ENCODE results near the gene IPO13.

The IPO13 gene

DNA sequence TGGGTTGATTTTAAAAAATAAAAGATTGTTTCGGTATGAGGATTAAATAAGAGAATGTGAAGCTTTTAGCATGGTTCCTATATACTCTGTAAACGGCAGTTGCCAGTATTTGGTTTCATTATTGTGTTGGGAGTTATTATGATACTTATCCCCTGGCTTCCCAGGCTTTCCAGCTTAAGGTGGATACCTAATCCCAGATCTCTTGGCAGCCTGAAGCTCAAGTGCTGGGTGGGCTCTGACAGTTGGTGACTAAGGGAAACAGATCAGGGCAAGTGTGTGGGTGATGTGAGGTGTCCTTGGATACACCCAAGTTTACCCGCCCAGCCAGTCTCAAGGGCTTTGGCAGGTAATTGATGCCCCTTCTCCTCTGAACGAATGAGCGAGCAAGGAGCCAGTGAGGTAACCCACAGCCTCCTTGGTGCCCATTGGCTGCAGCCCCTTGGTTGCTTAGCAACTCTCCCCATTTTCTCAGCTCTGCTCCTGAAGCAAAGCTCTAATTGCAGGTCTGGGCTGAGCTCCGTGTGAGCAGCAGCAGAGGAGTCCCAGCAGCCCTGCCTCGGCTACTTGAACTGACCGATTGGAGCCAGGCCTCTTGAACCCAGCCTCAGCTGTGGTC is 6.1 kb downstream of the IPO13 start:
- no peak overlapping the region for H3K27ac ChIP-seq (ENCODE audit: low read length)
- peaks cover 15% of the 10 kb centered on the region for H3K79me2 ChIP-seq (ENCODE audit: insufficient read depth, low read length)
- peaks cover 23% of the 10 kb centered on the region for H4K20me1 ChIP-seq (ENCODE audit: insufficient read depth, low read length)
- H3K9ac ChIP-seq (ENCODE audit: low read depth, low read length): no peak overlapping the region
- no peak overlapping the region for H3K4me3 ChIP-seq (ENCODE audit: low read depth in 1 of 2, low read length in 2 of 2)
- H2AFZ ChIP-seq (ENCODE audit: low read depth, low read length): no peak overlapping the region
- H3K4me1 ChIP-seq (ENCODE audit: insufficient read depth, low read length): peaks cover 11% of the 10 kb centered on the region
- H3K36me3 ChIP-seq (ENCODE audit: insufficient read depth, low read length): peaks cover 34% of the 10 kb centered on the region
- TF ChIP-seq EZH2 (IDR thresholded peaks at IDR 0.05; ENCODE audit: borderline replicate concordance, low read depth, low read length, severe bottlenecking): no peak
- TF ChIP-seq, protein P1, sequence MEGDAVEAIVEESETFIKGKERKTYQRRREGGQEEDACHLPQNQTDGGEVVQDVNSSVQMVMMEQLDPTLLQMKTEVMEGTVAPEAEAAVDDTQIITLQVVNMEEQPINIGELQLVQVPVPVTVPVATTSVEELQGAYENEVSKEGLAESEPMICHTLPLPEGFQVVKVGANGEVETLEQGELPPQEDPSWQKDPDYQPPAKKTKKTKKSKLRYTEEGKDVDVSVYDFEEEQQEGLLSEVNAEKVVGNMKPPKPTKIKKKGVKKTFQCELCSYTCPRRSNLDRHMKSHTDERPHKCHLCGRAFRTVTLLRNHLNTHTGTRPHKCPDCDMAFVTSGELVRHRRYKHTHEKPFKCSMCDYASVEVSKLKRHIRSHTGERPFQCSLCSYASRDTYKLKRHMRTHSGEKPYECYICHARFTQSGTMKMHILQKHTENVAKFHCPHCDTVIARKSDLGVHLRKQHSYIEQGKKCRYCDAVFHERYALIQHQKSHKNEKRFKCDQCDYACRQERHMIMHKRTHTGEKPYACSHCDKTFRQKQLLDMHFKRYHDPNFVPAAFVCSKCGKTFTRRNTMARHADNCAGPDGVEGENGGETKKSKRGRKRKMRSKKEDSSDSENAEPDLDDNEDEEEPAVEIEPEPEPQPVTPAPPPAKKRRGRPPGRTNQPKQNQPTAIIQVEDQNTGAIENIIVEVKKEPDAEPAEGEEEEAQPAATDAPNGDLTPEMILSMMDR (IDR thresholded peaks at IDR 0.05; ENCODE audit: borderline replicate concordance, extremely low read depth, low read length, poor library complexity, severe bottlenecking): no peak
- DNase-seq: no peak
- no peaks in the 10 kb centered on the region for H3K9me3 ChIP-seq (ENCODE audit: insufficient read depth, low read length, severe bottlenecking)
- H3K27me3 ChIP-seq (ENCODE audit: insufficient read depth, low read length, poor library complexity): no peaks in the 10 kb centered on the region
- ATAC-seq (ENCODE audit: insufficient read depth, low read depth): no peak
- H3K4me2 ChIP-seq (ENCODE audit: insufficient read depth, low read length): no peak overlapping the region

GRCh38 chr1:43953361-43953760 is 6.6 kb downstream of the IPO13 start:
- no peak for ATAC-seq (ENCODE audit: insufficient read depth, low read depth)
- H3K9ac ChIP-seq (ENCODE audit: low read depth, low read length): no peak overlapping the region
- TF ChIP-seq EZH2 (IDR thresholded peaks at IDR 0.05; ENCODE audit: borderline replicate concordance, low read depth, low read length, severe bottlenecking): no peak
- TF ChIP-seq, protein P1 (IDR thresholded peaks at IDR 0.05; ENCODE audit: borderline replicate concordance, extremely low read depth, low read length, poor library complexity, severe bottlenecking): no peak
- no peak overlapping the region for H2AFZ ChIP-seq (ENCODE audit: low read depth, low read length)
- H4K20me1 ChIP-seq (ENCODE audit: insufficient read depth, low read length): peaks cover 22% of the 10 kb centered on the region
- H3K4me3 ChIP-seq (ENCODE audit: low read depth in 1 of 2, low read length in 2 of 2): no peak overlapping the region
- peaks cover 6% of the 10 kb centered on the region for H3K4me1 ChIP-seq (ENCODE audit: insufficient read depth, low read length)
- H3K79me2 ChIP-seq (ENCODE audit: insufficient read depth, low read length): peaks cover 10% of the 10 kb centered on the region
- no peaks in the 10 kb centered on the region for H3K9me3 ChIP-seq (ENCODE audit: insufficient read depth, low read length, severe bottlenecking)
- H3K27me3 ChIP-seq (ENCODE audit: insufficient read depth, low read length, poor library complexity): no peaks in the 10 kb centered on the region
- no peak overlapping the region for H3K27ac ChIP-seq (ENCODE audit: low read length)
- no peak overlapping the region for H3K4me2 ChIP-seq (ENCODE audit: insufficient read depth, low read length)
- H3K36me3 ChIP-seq (ENCODE audit: insufficient read depth, low read length): peaks cover 38% of the 10 kb centered on the region
- DNase-seq: no peak

DNA sequence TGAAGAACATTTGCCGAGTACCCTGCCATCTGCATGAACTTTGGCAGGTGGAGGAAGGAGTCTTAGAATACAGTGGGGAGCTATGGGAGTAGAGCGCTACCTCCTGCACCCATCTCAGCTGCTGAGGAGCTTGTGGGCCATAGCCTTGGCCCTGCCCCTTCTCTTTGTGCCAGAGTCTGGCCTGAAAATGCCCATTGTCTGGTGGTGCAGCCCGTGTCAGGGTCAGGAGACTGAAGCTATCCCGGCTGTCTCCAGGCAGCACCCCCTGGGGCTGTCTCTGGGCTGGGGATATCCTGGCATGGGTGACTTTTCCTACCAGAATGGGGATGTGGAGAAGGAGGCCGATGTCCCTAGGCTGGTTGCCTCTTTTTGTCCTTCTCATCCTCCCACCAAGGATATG is 7.3 kb downstream of the IPO13 start:
- H3K4me3 ChIP-seq (ENCODE audit: low read depth in 1 of 2, low read length in 2 of 2): no peak overlapping the region
- H3K36me3 ChIP-seq (ENCODE audit: insufficient read depth, low read length): peaks cover 41% of the 10 kb centered on the region
- peaks cover 17% of the 10 kb centered on the region for H4K20me1 ChIP-seq (ENCODE audit: insufficient read depth, low read length)
- H3K27me3 ChIP-seq (ENCODE audit: insufficient read depth, low read length, poor library complexity): no peaks in the 10 kb centered on the region
- DNase-seq: no peak
- H3K4me1 ChIP-seq (ENCODE audit: insufficient read depth, low read length): no peaks in the 10 kb centered on the region
- H3K9ac ChIP-seq (ENCODE audit: low read depth, low read length): no peak overlapping the region
- no peak overlapping the region for H3K4me2 ChIP-seq (ENCODE audit: insufficient read depth, low read length)
- H2AFZ ChIP-seq (ENCODE audit: low read depth, low read length): no peak overlapping the region
- H3K27ac ChIP-seq (ENCODE audit: low read length): no peak overlapping the region
- TF ChIP-seq EZH2 (IDR thresholded peaks at IDR 0.05; ENCODE audit: borderline replicate concordance, low read depth, low read length, severe bottlenecking): no peak
- TF ChIP-seq, protein P1 (IDR thresholded peaks at IDR 0.05; ENCODE audit: borderline replicate concordance, extremely low read depth, low read length, poor library complexity, severe bottlenecking): no peak
- H3K79me2 ChIP-seq (ENCODE audit: insufficient read depth, low read length): 0 out of 2 replicates have a peak, but pooled peaks cover 4% of the 10 kb centered on the region
- ATAC-seq (ENCODE audit: insufficient read depth, low read depth): no peak
- H3K9me3 ChIP-seq (ENCODE audit: insufficient read depth, low read length, severe bottlenecking): no peaks in the 10 kb centered on the region
